Measurements from ENCODE around the gene PTPRH.
"Not testable (repeated sequence)": the region's sequence is repeated elsewhere in the genome, so short reads cannot be mapped to it uniquely, and the experiment has no call there.

The PTPRH gene

GRCh38 chr19:55244004-55244680 lies 34.8 kb upstream of the PTPRH start:
- DNase-seq = no peak

GRCh38 chr19:55242517-55242916 lies 33.2 kb upstream of the PTPRH start:
- no peak for DNase-seq

- no peak for DNase-seq
Observed at GRCh38 chr19:55241935-55242464, 32.7 kb upstream of the PTPRH start.

GRCh38 chr19:55241143-55241934 lies 32.0 kb upstream of the PTPRH start:
- no peak for DNase-seq

- no peak for DNase-seq
Observed at GRCh38 chr19:55240713-55241020, 31.4 kb upstream of the PTPRH start.

GRCh38 chr19:55239004-55239403 lies 29.7 kb upstream of the PTPRH start:
- no peak for DNase-seq

GRCh38 chr19:55238030-55238429 lies 28.7 kb upstream of the PTPRH start:
- no peak for DNase-seq

- no peak for DNase-seq
Observed at GRCh38 chr19:55232986-55233385, 23.7 kb upstream of the PTPRH start.

GRCh38 chr19:55232286-55232602 lies 22.9 kb upstream of the PTPRH start:
- DNase-seq = no peak

GRCh38 chr19:55231391-55232285 lies 22.3 kb upstream of the PTPRH start:
- no peak for DNase-seq

- no peak for DNase-seq
Observed at GRCh38 chr19:55230780-55231179, 21.5 kb upstream of the PTPRH start.

GRCh38 chr19:55230329-55230728 lies 21.0 kb upstream of the PTPRH start:
- no peak for DNase-seq

GRCh38 chr19:55229789-55230182 lies 20.5 kb upstream of the PTPRH start:
- DNase-seq = no peak

- no peak for DNase-seq
Observed at GRCh38 chr19:55229145-55229788, 20.0 kb upstream of the PTPRH start.

- DNase-seq = no peak
Observed at GRCh38 chr19:55228403-55229031, 19.2 kb upstream of the PTPRH start, which contains the start of gene TMEM86B. Gene TMEM86B (minus strand): TSS chr19:55228763. CDS start chr19:55228741, 22 bp downstream.

- DNase-seq = no peak
Observed at GRCh38 chr19:55228015-55228391, 18.7 kb upstream of the PTPRH start.

- DNase-seq = no peak
Observed at GRCh38 chr19:55227241-55228014, 18.1 kb upstream of the PTPRH start.

GRCh38 chr19:55226788-55227187 lies 17.5 kb upstream of the PTPRH start:
- no peak for DNase-seq

- DNase-seq = no peak
Observed at GRCh38 chr19:55226273-55226672, 17.0 kb upstream of the PTPRH start.

GRCh38 chr19:55225415-55225958 lies 16.2 kb upstream of the PTPRH start:
- DNase-seq = no peak

- DNase-seq = not testable (repeated sequence)
Observed at GRCh38 chr19:55224679-55225414, 15.5 kb upstream of the PTPRH start.
